ENCODE measurements around the gene TRDN. TPM values are rescaled to one million over a fixed set of nuclear protein-coding genes. Genes with fewer than 3 reads are reported as not detected.

TRDN gene
- total and polyA plus RNA-seq, 4 donors: 0.03 to 0.33 (median 0.23) TPM; not detected in 1

DNA sequence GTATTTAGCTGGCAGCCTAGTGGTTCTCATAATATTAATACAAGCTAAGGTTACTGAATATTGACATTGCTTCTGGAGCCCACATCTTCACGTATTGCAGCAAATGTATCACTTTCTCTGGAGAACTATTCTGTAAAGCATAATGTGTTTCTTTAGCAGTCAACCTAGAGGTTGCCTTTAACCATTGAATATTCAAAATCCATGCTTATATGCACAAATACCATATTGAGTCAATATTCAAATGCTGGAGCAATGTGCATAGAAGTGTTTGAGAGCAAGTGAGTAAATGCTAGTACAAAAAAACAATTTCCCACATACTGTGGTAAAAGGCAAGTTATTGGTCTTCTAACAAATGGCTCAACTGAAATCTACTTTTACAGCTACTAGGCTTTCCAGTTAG is 231.8 kb downstream of the TRDN start:
- intact Hi-C loops (cut with DNase I): no loop called here
- H3K36me3 ChIP-seq (ENCODE audit: control insufficient read depth in 1 of 2, insufficient read depth in 2 of 2, low read length in 1 of 2): no peaks in the 10 kb centered on the region
- H3K27me3 ChIP-seq (ENCODE audit: control insufficient read depth in 1 of 2, insufficient read depth in 2 of 2, low read length in 1 of 2): no peaks in the 10 kb centered on the region
- no peak overlapping the region for H3K4me3 ChIP-seq (ENCODE audit: low read length in 2 of 2)
- no peak overlapping the region for H3K27ac ChIP-seq (ENCODE audit: low read depth in 1 of 2, low read length in 2 of 2)
- ATAC-seq (ENCODE audit: low FRiP score) (no peak), DNase-seq (no peak)
- WGBS, 2 donors: 62 to 70% methylated on average over 1 of the region's 1 CpG
- H3K9me3 ChIP-seq (ENCODE audit: control insufficient read depth, low read length): no peaks in the 10 kb centered on the region
- no peaks in the 10 kb centered on the region for H3K4me1 ChIP-seq (ENCODE audit: control insufficient read depth in 1 of 2, insufficient read depth in 2 of 2, low read length in 2 of 2)

DNA sequence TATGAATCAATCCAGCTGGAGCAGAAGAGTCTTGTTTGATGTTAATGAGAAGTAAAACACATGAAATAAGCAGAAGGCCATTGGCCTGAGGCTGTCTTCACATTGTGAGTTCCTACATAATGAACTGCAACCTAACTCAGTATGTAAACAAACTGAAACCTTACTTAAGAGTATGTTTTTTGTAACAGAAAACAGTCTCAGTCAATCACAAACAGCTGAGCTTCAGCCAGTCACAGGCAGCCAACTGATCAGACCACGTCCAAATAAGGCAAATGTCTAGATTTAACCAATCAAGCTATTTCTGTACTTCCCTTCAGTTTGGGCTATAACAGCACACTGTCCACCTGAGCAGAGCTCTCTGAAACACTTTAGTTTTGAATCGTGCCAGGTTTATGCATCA is 234.7 kb downstream of the TRDN start:
- H3K27me3 ChIP-seq (ENCODE audit: control insufficient read depth in 1 of 2, insufficient read depth in 2 of 2, low read length in 1 of 2): no peaks in the 10 kb centered on the region
- intact Hi-C loops (cut with DNase I): no loop called here
- H3K9me3 ChIP-seq (ENCODE audit: control insufficient read depth, low read length): no peaks in the 10 kb centered on the region
- DNase-seq: no peak
- ATAC-seq (ENCODE audit: low FRiP score): no peak
- no peaks in the 10 kb centered on the region for H3K4me1 ChIP-seq (ENCODE audit: control insufficient read depth in 1 of 2, insufficient read depth in 2 of 2, low read length in 2 of 2)
- no peak overlapping the region for H3K27ac ChIP-seq (ENCODE audit: low read depth in 1 of 2, low read length in 2 of 2)
- H3K4me3 ChIP-seq (ENCODE audit: low read length in 2 of 2): no peak overlapping the region
- H3K36me3 ChIP-seq (ENCODE audit: control insufficient read depth in 1 of 2, insufficient read depth in 2 of 2, low read length in 1 of 2): no peaks in the 10 kb centered on the region
- 55 to 68% methylated on average over 2 of the region's 2 CpGs for WGBS, 2 donors

DNA sequence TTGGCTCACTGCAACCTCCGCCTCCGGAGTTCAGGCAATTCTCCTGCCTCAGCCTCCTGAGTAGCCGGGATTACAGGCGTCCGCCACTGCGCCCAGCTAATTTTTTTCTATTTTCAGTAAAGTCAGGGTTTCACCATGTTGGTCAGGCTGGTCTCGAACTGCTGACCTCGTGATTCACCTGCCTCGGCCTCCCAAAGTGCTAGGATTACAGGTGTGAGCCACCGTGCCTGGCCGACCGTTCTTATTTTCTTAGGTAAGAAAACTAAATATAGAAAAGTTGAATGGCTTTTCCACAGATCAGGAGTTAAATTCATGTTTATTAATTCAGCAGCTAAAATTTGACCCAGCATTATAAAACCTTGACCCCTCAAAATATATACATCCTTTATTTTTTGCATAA is 238.7 kb downstream of the TRDN start:
- intact Hi-C loops (cut with DNase I): no loop called here
- H3K4me3 ChIP-seq (ENCODE audit: low read length in 2 of 2): no peak overlapping the region
- no peaks in the 10 kb centered on the region for H3K27me3 ChIP-seq (ENCODE audit: control insufficient read depth in 1 of 2, insufficient read depth in 2 of 2, low read length in 1 of 2)
- no peak for ATAC-seq (ENCODE audit: low FRiP score)
- 84 to 87% methylated on average over 12 of the region's 12 CpGs for WGBS, 2 donors
- H3K9me3 ChIP-seq (ENCODE audit: control insufficient read depth, low read length): no peaks in the 10 kb centered on the region
- H3K36me3 ChIP-seq (ENCODE audit: control insufficient read depth in 1 of 2, insufficient read depth in 2 of 2, low read length in 1 of 2): no peaks in the 10 kb centered on the region
- DNase-seq: no peak
- no peaks in the 10 kb centered on the region for H3K4me1 ChIP-seq (ENCODE audit: control insufficient read depth in 1 of 2, insufficient read depth in 2 of 2, low read length in 2 of 2)
- no peak overlapping the region for H3K27ac ChIP-seq (ENCODE audit: low read depth in 1 of 2, low read length in 2 of 2)

DNA sequence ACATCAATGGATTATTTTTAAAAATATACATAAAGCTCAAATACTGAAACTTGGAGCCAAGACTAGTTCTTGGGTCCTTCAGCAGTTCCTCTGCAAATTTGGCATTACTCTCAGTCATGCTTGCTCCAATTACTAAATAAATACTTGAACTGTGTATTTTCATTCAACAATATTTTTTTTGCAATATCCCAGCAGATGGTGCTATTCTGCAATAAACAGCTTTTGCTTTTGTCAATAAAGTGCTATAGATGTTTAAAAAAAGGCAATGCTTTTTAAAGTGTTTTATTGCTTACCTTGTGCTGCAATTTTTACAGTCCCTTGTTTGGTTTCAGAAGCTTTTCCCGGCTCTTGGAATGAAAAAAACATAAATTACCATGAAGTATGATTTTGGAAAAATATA is 243.4 kb downstream of the TRDN start:
- intact Hi-C loops (cut with DNase I): no loop called here
- DNase-seq: no peak

DNA sequence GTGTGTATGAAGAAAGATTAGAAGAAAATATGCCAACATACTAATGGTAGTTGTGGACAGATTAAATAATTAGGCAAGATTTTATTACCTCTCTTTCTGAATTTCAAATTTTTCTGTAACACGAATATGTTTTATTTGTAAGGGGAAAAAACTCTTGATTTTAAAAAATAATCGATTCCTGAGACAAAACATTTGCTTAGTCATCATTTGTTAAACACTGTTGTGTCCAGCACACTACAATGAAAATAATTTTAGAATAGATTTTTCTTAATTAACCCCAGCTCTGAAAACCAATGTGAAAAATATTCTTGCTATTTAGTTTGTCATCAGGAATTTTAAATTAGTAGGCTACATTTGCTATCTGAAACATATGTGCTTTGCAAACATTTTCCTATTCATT is 253.0 kb downstream of the TRDN start:
- intact Hi-C loops (cut with DNase I): no loop called here
- ATAC-seq (ENCODE audit: low FRiP score): no peak
- H3K27me3 ChIP-seq (ENCODE audit: control insufficient read depth in 1 of 2, insufficient read depth in 2 of 2, low read length in 1 of 2): no peaks in the 10 kb centered on the region
- H3K4me1 ChIP-seq (ENCODE audit: control insufficient read depth in 1 of 2, insufficient read depth in 2 of 2, low read length in 2 of 2): no peaks in the 10 kb centered on the region
- no peak overlapping the region for H3K27ac ChIP-seq (ENCODE audit: low read depth in 1 of 2, low read length in 2 of 2)
- H3K4me3 ChIP-seq (ENCODE audit: low read length in 2 of 2): no peak overlapping the region
- H3K36me3 ChIP-seq (ENCODE audit: control insufficient read depth in 1 of 2, insufficient read depth in 2 of 2, low read length in 1 of 2): no peaks in the 10 kb centered on the region
- H3K9me3 ChIP-seq (ENCODE audit: control insufficient read depth, low read length): no peaks in the 10 kb centered on the region
- WGBS, 2 donors: 71 to 72% methylated on average over 2 of the region's 2 CpGs
- DNase-seq: no peak

More for the DNA sequence above, 243.4 kb downstream of the TRDN start:
- Histone ChIP-seq H3K4me3 (ENCODE audit: low read length in 2 of 2) (no peak overlapping the region), H3K4me1 (ENCODE audit: control insufficient read depth in 1 of 2, insufficient read depth in 2 of 2, low read length in 2 of 2) (no peaks in the 10 kb centered on the region), H3K27ac (ENCODE audit: low read depth in 1 of 2, low read length in 2 of 2) (no peak overlapping the region), H3K27me3 (ENCODE audit: control insufficient read depth in 1 of 2, insufficient read depth in 2 of 2, low read length in 1 of 2) (no peaks in the 10 kb centered on the region), H3K9me3 (ENCODE audit: control insufficient read depth, low read length) (no peaks in the 10 kb centered on the region), H3K36me3 (ENCODE audit: control insufficient read depth in 1 of 2, insufficient read depth in 2 of 2, low read length in 1 of 2) (no peaks in the 10 kb centered on the region)
- no peak for ATAC-seq (ENCODE audit: low FRiP score)
- WGBS, 2 donors: 0 to 10% methylated on average over 1 of the region's 1 CpG

DNA sequence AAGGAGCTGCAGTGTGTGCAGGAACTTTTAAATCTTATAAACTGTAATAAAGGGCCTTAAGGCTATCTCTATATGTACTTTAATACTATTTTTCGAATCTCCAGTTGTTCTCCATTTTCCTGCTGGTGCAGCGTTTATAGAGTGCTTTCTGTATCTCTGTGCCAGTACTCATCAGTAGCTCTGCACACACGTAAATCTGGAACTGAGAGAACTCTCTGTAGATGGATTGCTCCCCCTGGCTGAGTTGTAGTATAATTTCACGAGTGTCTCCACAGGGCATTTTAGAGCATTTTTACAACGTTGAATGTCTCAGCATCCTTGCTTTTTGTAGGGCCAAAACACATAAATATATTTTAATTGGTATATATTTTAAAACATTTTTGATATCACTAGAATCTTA is 256.5 kb downstream of the TRDN start:
- 18% methylated on average over 5 of the region's 5 CpGs for WGBS, 2 donors
- Histone ChIP-seq H3K9me3 (ENCODE audit: control insufficient read depth, low read length) (no peaks in the 10 kb centered on the region), H3K4me3 (ENCODE audit: low read length in 2 of 2) (no peak overlapping the region), H3K36me3 (ENCODE audit: control insufficient read depth in 1 of 2, insufficient read depth in 2 of 2, low read length in 1 of 2) (no peaks in the 10 kb centered on the region), H3K4me1 (ENCODE audit: control insufficient read depth in 1 of 2, insufficient read depth in 2 of 2, low read length in 2 of 2) (no peaks in the 10 kb centered on the region), H3K27ac (ENCODE audit: low read depth in 1 of 2, low read length in 2 of 2) (no peak overlapping the region), H3K27me3 (ENCODE audit: control insufficient read depth in 1 of 2, insufficient read depth in 2 of 2, low read length in 1 of 2) (no peaks in the 10 kb centered on the region)
- DNase-seq (no peak), ATAC-seq (ENCODE audit: low FRiP score) (no peak)
- intact Hi-C loops (cut with DNase I): no loop called here

DNA sequence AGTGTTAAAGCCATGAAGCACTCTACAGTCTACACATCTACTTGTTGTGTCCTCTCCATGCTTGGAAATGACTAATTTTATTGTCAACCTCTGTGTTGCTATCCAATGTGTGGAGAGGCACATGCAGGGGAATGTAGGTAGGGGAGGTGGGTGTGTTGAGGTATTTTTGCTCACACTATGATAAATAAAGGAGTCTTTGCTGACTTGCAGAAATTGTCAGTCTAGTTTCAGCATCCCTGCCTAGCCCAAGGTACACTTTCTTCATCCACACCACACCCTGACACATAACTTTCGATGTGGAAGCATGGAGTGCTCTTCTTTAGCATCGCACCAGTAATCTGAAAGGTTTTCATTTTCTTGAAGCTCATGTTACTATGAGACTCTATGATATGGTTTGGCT is 264.0 kb downstream of the TRDN start:
- 86 to 92% methylated on average over 2 of the region's 2 CpGs for WGBS, 2 donors
- H3K27ac ChIP-seq (ENCODE audit: low read depth in 1 of 2, low read length in 2 of 2): no peak overlapping the region
- H3K27me3 ChIP-seq (ENCODE audit: control insufficient read depth in 1 of 2, insufficient read depth in 2 of 2, low read length in 1 of 2): no peaks in the 10 kb centered on the region
- H3K36me3 ChIP-seq (ENCODE audit: control insufficient read depth in 1 of 2, insufficient read depth in 2 of 2, low read length in 1 of 2): no peaks in the 10 kb centered on the region
- ATAC-seq (ENCODE audit: low FRiP score): no peak
- no peaks in the 10 kb centered on the region for H3K4me1 ChIP-seq (ENCODE audit: control insufficient read depth in 1 of 2, insufficient read depth in 2 of 2, low read length in 2 of 2)
- H3K4me3 ChIP-seq (ENCODE audit: low read length in 2 of 2): no peak overlapping the region
- DNase-seq: no peak
- no peaks in the 10 kb centered on the region for H3K9me3 ChIP-seq (ENCODE audit: control insufficient read depth, low read length)
- intact Hi-C loops (cut with DNase I): no loop called here

DNA sequence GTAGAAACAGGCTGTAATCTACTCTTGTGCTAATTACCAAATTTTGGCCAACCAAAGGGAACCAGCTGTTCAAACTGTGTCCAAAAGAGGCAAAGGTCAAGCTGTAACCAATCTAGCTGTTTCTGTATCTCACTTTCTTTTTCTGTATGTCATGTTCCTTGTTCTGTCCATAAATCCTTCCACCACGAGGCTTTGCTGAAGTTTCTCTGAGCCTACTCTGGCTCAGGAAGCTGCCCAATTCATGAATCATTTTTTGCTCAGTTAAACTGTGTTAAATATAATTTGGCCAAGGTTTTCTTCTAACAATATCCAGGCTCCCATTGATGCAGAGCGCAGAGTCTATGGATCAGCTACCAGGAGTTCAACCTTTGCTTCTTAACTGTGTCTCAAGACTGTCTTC is 272.8 kb downstream of the TRDN start:
- no peak overlapping the region for H3K4me3 ChIP-seq (ENCODE audit: low read length in 2 of 2)
- 61 to 66% methylated on average over 2 of the region's 2 CpGs for WGBS, 2 donors
- H3K36me3 ChIP-seq (ENCODE audit: control insufficient read depth in 1 of 2, insufficient read depth in 2 of 2, low read length in 1 of 2): no peaks in the 10 kb centered on the region
- intact Hi-C loops (cut with DNase I): no loop called here
- H3K4me1 ChIP-seq (ENCODE audit: control insufficient read depth in 1 of 2, insufficient read depth in 2 of 2, low read length in 2 of 2): no peaks in the 10 kb centered on the region
- DNase-seq: no peak
- no peak for ATAC-seq (ENCODE audit: low FRiP score)
- H3K27ac ChIP-seq (ENCODE audit: low read depth in 1 of 2, low read length in 2 of 2): no peak overlapping the region
- H3K27me3 ChIP-seq (ENCODE audit: control insufficient read depth in 1 of 2, insufficient read depth in 2 of 2, low read length in 1 of 2): no peaks in the 10 kb centered on the region
- H3K9me3 ChIP-seq (ENCODE audit: control insufficient read depth, low read length): no peaks in the 10 kb centered on the region

DNA sequence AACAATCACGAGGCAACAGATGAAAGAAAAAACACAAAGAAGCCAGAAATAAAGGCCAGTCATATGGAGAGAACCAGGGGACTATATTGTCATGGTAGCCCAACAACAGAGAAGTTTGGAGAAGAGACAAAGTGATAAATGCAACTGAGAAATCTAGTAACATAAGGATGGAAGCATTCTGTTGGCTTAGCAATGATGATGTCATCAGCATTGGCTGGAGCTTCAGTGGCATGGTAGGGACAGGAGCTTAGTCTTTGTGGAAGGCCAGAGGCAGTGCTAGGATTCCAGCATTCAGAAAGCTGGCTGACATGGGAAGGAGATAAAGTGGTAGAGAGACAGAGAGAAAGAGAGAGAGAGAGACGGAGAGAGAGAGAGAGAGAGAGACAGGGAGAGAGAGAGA is 276.4 kb downstream of the TRDN start:
- intact Hi-C loops (cut with DNase I): no loop called here
- Histone ChIP-seq H3K27ac (ENCODE audit: low read depth in 1 of 2, low read length in 2 of 2) (no peak overlapping the region), H3K27me3 (ENCODE audit: control insufficient read depth in 1 of 2, insufficient read depth in 2 of 2, low read length in 1 of 2) (no peaks in the 10 kb centered on the region), H3K4me3 (ENCODE audit: low read length in 2 of 2) (no peak overlapping the region), H3K9me3 (ENCODE audit: control insufficient read depth, low read length) (no peaks in the 10 kb centered on the region), H3K4me1 (ENCODE audit: control insufficient read depth in 1 of 2, insufficient read depth in 2 of 2, low read length in 2 of 2) (no peaks in the 10 kb centered on the region), H3K36me3 (ENCODE audit: control insufficient read depth in 1 of 2, insufficient read depth in 2 of 2, low read length in 1 of 2) (no peaks in the 10 kb centered on the region)
- WGBS, 2 donors: 53 to 57% methylated on average over 2 of the region's 2 CpGs
- ATAC-seq (ENCODE audit: low FRiP score): no peak
- DNase-seq: no peak

Data from aorta (tissue), 5 donors.